ENCODE results near the gene CHPF2.
A peak's percentile ranks its signal among the peaks of the same experiment; 100 is the strongest.

Gene CHPF2

GRCh38 chr7:151204383-151205032 lies 27.8 kb upstream of the CHPF2 start:
- DNase-seq (ENCODE audit: low read depth in 3 of 3) = no peak

- DNase-seq (ENCODE audit: low read depth in 3 of 3) = no peak
Measured at GRCh38 chr7:151205730-151206129, 26.6 kb upstream of the CHPF2 start.

GRCh38 chr7:151206914-151207313 lies 25.4 kb upstream of the CHPF2 start:
- DNase-seq (ENCODE audit: low read depth in 3 of 3) = no peak

GRCh38 chr7:151207315-151207714 lies 25.0 kb upstream of the CHPF2 start:
- no peak for DNase-seq (ENCODE audit: low read depth in 3 of 3)

- no peak for DNase-seq (ENCODE audit: low read depth in 3 of 3)
Measured at GRCh38 chr7:151207804-151208203, 24.5 kb upstream of the CHPF2 start.

GRCh38 chr7:151208253-151208862 lies 23.9 kb upstream of the CHPF2 start:
- no peak for DNase-seq (ENCODE audit: low read depth in 3 of 3)

GRCh38 chr7:151209588-151209987 lies 22.7 kb upstream of the CHPF2 start:
- DNase-seq (ENCODE audit: low read depth in 3 of 3) = no peak

- DNase-seq (ENCODE audit: low read depth in 3 of 3) = no peak
Measured at GRCh38 chr7:151210087-151210854, 22.0 kb upstream of the CHPF2 start, which contains the start of gene H2BK1. Gene H2BK1 (minus strand): TSS chr7:151210488. CDS start chr7:151210318, 170 bp downstream.

GRCh38 chr7:151211155-151211772 lies 21.0 kb upstream of the CHPF2 start:
- no peak for DNase-seq (ENCODE audit: low read depth in 3 of 3)

- DNase-seq (ENCODE audit: low read depth in 3 of 3) = no peak
Measured at GRCh38 chr7:151212626-151213025, 19.7 kb upstream of the CHPF2 start.

GRCh38 chr7:151213826-151214225 lies 18.5 kb upstream of the CHPF2 start:
- no peak for DNase-seq (ENCODE audit: low read depth in 3 of 3)

- no peak for DNase-seq (ENCODE audit: low read depth in 3 of 3)
Measured at GRCh38 chr7:151215396-151215795, 16.9 kb upstream of the CHPF2 start.

GRCh38 chr7:151218170-151218569 lies 14.1 kb upstream of the CHPF2 start:
- no peak for DNase-seq (ENCODE audit: low read depth in 3 of 3)

- DNase-seq (ENCODE audit: low read depth in 3 of 3) = no peak
Measured at GRCh38 chr7:151223728-151224127, 8.6 kb upstream of the CHPF2 start.

- no peak for DNase-seq (ENCODE audit: low read depth in 3 of 3)
Measured at GRCh38 chr7:151225948-151226510, 6.3 kb upstream of the CHPF2 start.

GRCh38 chr7:151226560-151226874 lies 5.8 kb upstream of the CHPF2 start:
- DNase-seq (ENCODE audit: low read depth in 3 of 3) = no peak

- DNase-seq (ENCODE audit: low read depth in 3 of 3) = peak; percentile 98 to 99 (median 98)
Measured at GRCh38 chr7:151226875-151227782, 5.2 kb upstream of the CHPF2 start, which contains the start of gene ABCF2. Gene ABCF2 (minus strand): TSS chr7:151227205. CDS start chr7:151226458, 747 bp downstream.

- no peak for DNase-seq (ENCODE audit: low read depth in 3 of 3)
Measured at GRCh38 chr7:151228024-151228866, 4.0 kb upstream of the CHPF2 start.

GRCh38 chr7:151229249-151229648 lies 3.0 kb upstream of the CHPF2 start:
- no peak for DNase-seq (ENCODE audit: low read depth in 3 of 3)

GRCh38 chr7:151231080-151231479 lies 1.2 kb upstream of the CHPF2 start:
- no peak for DNase-seq (ENCODE audit: low read depth in 3 of 3)

All from stimulated activated CD4-positive, alpha-beta T cell treated with anti-CD3 and anti-CD28 coated beads, TNF-alpha, amount 100 ng/mL, for 24 hours (primary cell).